Measurements from ENCODE around the gene CCDC112. TPM values are rescaled to one million over a fixed set of nuclear protein-coding genes. Genes with fewer than 3 reads are reported as not detected.

Gene CCDC112
- total and polyA plus RNA-seq, 8 donors = 5.2 to 70.1 (median 6.8) TPM

GRCh38 chr5:115272297-115272958 lies 24.0 kb downstream of the CCDC112 start:
- Histone ChIP-seq H3K9me3 (no peaks in the 10 kb centered on the region), H3K4me1 (no peaks in the 10 kb centered on the region), H3K4me3 (no peak overlapping the region), H3K36me3 (peaks cover 0 to 61% (median 47%) of the 10 kb centered on the region in 4 donors), H3K27me3 (no peaks in the 10 kb centered on the region), H3K27ac (peak overlapping the region in 1 of 5 donors; percentile 27)
- TF ChIP-seq CTCF (IDR thresholded peaks at IDR 0.05) (no peak), EP300 (IDR thresholded peaks at IDR 0.05) (no peak), POLR2AphosphoS5 (IDR thresholded peaks at IDR 0.05) (no peak), POLR2A (IDR thresholded peaks at IDR 0.05) (no peak)
- 82 to 98% (median 92%) methylated on average over 3 of the region's 3 CpGs for WGBS, 5 donors
- no peak for DNase-seq
- intact Hi-C loops (cut with DNase I; ENCODE audit: low total_unique reads) = no loop called here

GRCh38 chr5:115271295-115272050 lies 25.0 kb downstream of the CCDC112 start:
- H3K9me3 ChIP-seq = no peaks in the 10 kb centered on the region
- DNase-seq = no peak
- H3K27ac ChIP-seq = peak overlapping the region in 1 of 5 donors; percentile 27
- H3K4me1 ChIP-seq = no peaks in the 10 kb centered on the region
- H3K36me3 ChIP-seq = peaks cover 0 to 65% (median 55%) of the 10 kb centered on the region in 4 donors
- H3K27me3 ChIP-seq = no peaks in the 10 kb centered on the region
- intact Hi-C loops (cut with DNase I; ENCODE audit: low total_unique reads) = no loop called here
- no peak for TF ChIP-seq POLR2A (IDR thresholded peaks at IDR 0.05)
- no peak for TF ChIP-seq CTCF (IDR thresholded peaks at IDR 0.05)
- TF ChIP-seq POLR2AphosphoS5 (IDR thresholded peaks at IDR 0.05) = no peak
- TF ChIP-seq EP300 (IDR thresholded peaks at IDR 0.05) = no peak
- 85 to 96% (median 92%) methylated on average over 3 to 6 of the region's 6 CpGs for WGBS, 5 donors
- H3K4me3 ChIP-seq = no peak overlapping the region

- TF ChIP-seq EP300 (IDR thresholded peaks at IDR 0.05) (no peak), POLR2AphosphoS5 (IDR thresholded peaks at IDR 0.05) (no peak), POLR2A (IDR thresholded peaks at IDR 0.05) (no peak), CTCF (IDR thresholded peaks at IDR 0.05) (no peak)
- Histone ChIP-seq H3K9me3 (no peaks in the 10 kb centered on the region), H3K4me1 (peaks cover 0 to 6% (median 3%) of the 10 kb centered on the region in 4 donors), H3K36me3 (peaks cover 0 to 39% (median 34%) of the 10 kb centered on the region in 4 donors), H3K27ac (no peak overlapping the region), H3K27me3 (no peaks in the 10 kb centered on the region), H3K4me3 (no peak overlapping the region)
- DNase-seq = no peak
- intact Hi-C loops (cut with DNase I; ENCODE audit: low total_unique reads) = no loop called here
These were observed 28.8 kb downstream of the CCDC112 start for GRCh38 chr5:115267617-115268016.

DNA sequence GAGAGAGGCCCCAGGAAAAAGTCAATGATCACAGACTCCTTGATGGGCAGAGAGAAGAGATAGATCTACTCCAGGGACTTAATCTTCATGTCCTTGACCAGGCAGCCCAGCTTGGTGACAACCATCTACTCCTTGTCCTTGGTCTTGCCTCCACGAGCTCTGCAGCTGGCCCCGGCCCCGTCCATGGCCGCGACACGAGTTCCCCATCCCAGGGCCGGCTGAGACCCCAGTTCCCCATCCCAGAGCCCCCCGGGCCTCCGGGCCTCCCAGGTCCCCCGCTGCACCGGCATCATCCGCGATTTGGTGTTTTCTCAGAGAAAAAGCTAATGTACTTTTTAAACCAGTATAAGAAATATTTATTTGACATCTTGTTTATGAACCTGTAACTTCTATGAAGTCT lies 31.2 kb downstream of the CCDC112 start:
- no peaks in the 10 kb centered on the region for H3K27me3 ChIP-seq
- H3K27ac ChIP-seq = no peak overlapping the region

More for the DNA sequence above, 31.2 kb downstream of the CCDC112 start:
- H3K36me3 ChIP-seq = peaks cover 0 to 29% (median 21%) of the 10 kb centered on the region in 4 donors
- intact Hi-C loops (cut with DNase I; ENCODE audit: low total_unique reads) = no loop called here
- DNase-seq = no peak
- H3K4me3 ChIP-seq = no peak overlapping the region
- H3K4me1 ChIP-seq = peaks cover 11 to 25% (median 21%) of the 10 kb centered on the region in 4 donors
- WGBS, 5 donors = 93 to 98% (median 97%) methylated on average over 13 of the region's 13 CpGs
- H3K9me3 ChIP-seq = no peaks in the 10 kb centered on the region
- TF ChIP-seq EP300 (IDR thresholded peaks at IDR 0.05) (no peak), CTCF (IDR thresholded peaks at IDR 0.05) (no peak), POLR2A (IDR thresholded peaks at IDR 0.05) (no peak), POLR2AphosphoS5 (IDR thresholded peaks at IDR 0.05) (no peak)
